H9 (cell line): ENCODE measurements around the gene BUB3. TPM values are rescaled to one million over a fixed set of nuclear protein-coding genes. Genes with fewer than 3 reads are reported as not detected.

ENCODE experiments used
- DNase-seq: peaks from one replicate; pipeline ENCODE4 v3.0.0-alpha.2; 2017
- H2AFZ ChIP-seq: one replicate; pipeline ENCODE4 v1.6.1; 2013; ENCODE audit warnings: mild to moderate bottlenecking, low read length, control low read depth, moderate library complexity
- H2AK5ac ChIP-seq: 2 replicates; pipeline ENCODE4 v1.6.1; 2013; ENCODE audit warnings: low read length, control low read depth, mixed read lengths; ENCODE audit not compliant: insufficient read length
- H2BK120ac ChIP-seq: one replicate; pipeline ENCODE4 v1.6.1; 2013; ENCODE audit warnings: low read depth, mild to moderate bottlenecking, low read length, control low read depth, inconsistent platforms; ENCODE audit not compliant: poor library complexity, severe bottlenecking
- H2BK12ac ChIP-seq: 2 replicates; pipeline ENCODE4 v1.6.1; 2013; ENCODE audit warnings: low read length, control low read depth, mixed read lengths, low read depth; ENCODE audit not compliant: insufficient read length
- H2BK15ac ChIP-seq: 2 replicates; pipeline ENCODE4 v1.6.1; 2013; ENCODE audit warnings: low read depth, low read length, control low read depth
- H2BK20ac ChIP-seq: one replicate; pipeline ENCODE4 v1.6.1; 2013; ENCODE audit warnings: low read depth, mild to moderate bottlenecking, low read length, control low read depth, inconsistent platforms; ENCODE audit not compliant: poor library complexity, severe bottlenecking
- H2BK5ac ChIP-seq: 2 replicates; pipeline ENCODE4 v1.6.1; 2013; ENCODE audit warnings: low read length, control low read depth, mixed read lengths; ENCODE audit not compliant: insufficient read length
- H3K14ac ChIP-seq: 2 replicates; pipeline ENCODE4 v1.6.1; 2013; ENCODE audit warnings: low read length, control low read depth; ENCODE audit not compliant: insufficient read depth
- H3K18ac ChIP-seq: 2 replicates; pipeline ENCODE4 v1.6.1; 2013; ENCODE audit warnings: low read depth, mild to moderate bottlenecking, mixed read lengths, low read length, control low read depth; ENCODE audit not compliant: insufficient read length
- H3K23ac ChIP-seq: 2 replicates; pipeline ENCODE4 v1.6.1; 2013; ENCODE audit warnings: low read length, control low read depth, mixed read lengths, low read depth; ENCODE audit not compliant: insufficient read length
- H3K23me2 ChIP-seq: 2 replicates; pipeline ENCODE4 v1.6.1; 2013; ENCODE audit warnings: low read depth, mild to moderate bottlenecking, mixed read lengths, low read length, control low read depth; ENCODE audit not compliant: insufficient read length, poor library complexity, severe bottlenecking
- H3K27ac ChIP-seq: 2 replicates; pipeline ENCODE4 v1.5.1; 2013; ENCODE audit warnings: low read length, control low read depth, mixed read lengths, low read depth; ENCODE audit not compliant: insufficient read length
- H3K27me3 ChIP-seq: 2 replicates; pipeline ENCODE4 v1.6.1; 2013; ENCODE audit warnings: low read length, control low read depth, inconsistent platforms; ENCODE audit not compliant: insufficient read depth
- H3K4ac ChIP-seq: 2 replicates; pipeline ENCODE4 v1.6.1; 2013; ENCODE audit warnings: low read depth, mild to moderate bottlenecking, control low read depth, inconsistent platforms, low read length, moderate library complexity
- H3K4me1 ChIP-seq: 2 replicates; pipeline ENCODE4 v1.6.1; 2013; ENCODE audit warnings: low read length, control low read depth, inconsistent platforms; ENCODE audit not compliant: insufficient read depth
- H3K4me2 ChIP-seq: 2 replicates; pipeline ENCODE4 v1.6.1; 2013; ENCODE audit warnings: low read length, control low read depth, mixed read lengths; ENCODE audit not compliant: insufficient read length, insufficient read depth
- H3K56ac ChIP-seq: 2 replicates; pipeline ENCODE4 v1.6.1; 2013; ENCODE audit warnings: low read depth, mild to moderate bottlenecking, mixed read lengths, low read length, control low read depth; ENCODE audit not compliant: insufficient read length
- H3K79me1 ChIP-seq: 2 replicates; pipeline ENCODE4 v1.6.1; 2013; ENCODE audit warnings: low read depth, mild to moderate bottlenecking, moderate library complexity, low read length, control low read depth, inconsistent platforms; ENCODE audit not compliant: insufficient read depth, poor library complexity, severe bottlenecking
- H3K79me2 ChIP-seq: 2 replicates; pipeline ENCODE4 v1.6.1; 2013; ENCODE audit warnings: low read length, control low read depth, inconsistent platforms; ENCODE audit not compliant: insufficient read depth
- H3K9ac ChIP-seq: 2 replicates; pipeline ENCODE4 v1.6.1; 2013; ENCODE audit warnings: low read length, control low read depth, mixed read lengths; ENCODE audit not compliant: insufficient read length; ENCODE audit errors: extremely low read depth
- H3K9me3 ChIP-seq: one replicate; pipeline ENCODE4 v1.6.1; 2013; ENCODE audit warnings: low read depth, low read length, inconsistent platforms; ENCODE audit not compliant: control insufficient read depth
- H3T11ph ChIP-seq: one replicate; pipeline ENCODE4 v1.6.1; 2013; ENCODE audit warnings: mild to moderate bottlenecking, low read length, control low read depth, inconsistent platforms
- H4K20me1 ChIP-seq: one replicate; pipeline ENCODE4 v1.6.1; 2013; ENCODE audit not compliant: control insufficient read depth, insufficient read length, insufficient read depth
- H4K5ac ChIP-seq: 2 replicates; pipeline ENCODE4 v1.6.1; 2013; ENCODE audit warnings: low read depth, mild to moderate bottlenecking, mixed read lengths, low read length, control low read depth; ENCODE audit not compliant: insufficient read length
- H4K8ac ChIP-seq: replicated peaks from 2 replicates; pipeline ENCODE4 v1.6.1; 2013; ENCODE audit warnings: low read length, control low read depth, mixed read lengths, low read depth; ENCODE audit not compliant: insufficient read length
- H4K91ac ChIP-seq: 2 replicates; pipeline ENCODE4 v1.6.1; 2013; ENCODE audit warnings: low read depth, mild to moderate bottlenecking, moderate library complexity, mixed read lengths, low read length, control low read depth; ENCODE audit not compliant: insufficient read length
- H3K27ac Mint-ChIP-seq, 3 experiments: 2 replicates in 2 of 3; 3 replicates in 1 of 3; pipeline ENCODE4 v1.8.0; 2020 to 2021; ENCODE audit warnings: mixed read lengths in 3 of 3, mild to moderate bottlenecking in 1 of 3, moderate library complexity in 1 of 3
- H3K27me3 Mint-ChIP-seq: 2 replicates; pipeline ENCODE4 v1.8.0; 2021; ENCODE audit warnings: low read depth, mild to moderate bottlenecking, moderate library complexity, mixed read lengths
- H3K36me3 Mint-ChIP-seq, 3 experiments: 2 replicates in 2 of 3; 3 replicates in 1 of 3; pipeline ENCODE4 v1.8.0; 2020 to 2021; ENCODE audit warnings: low read depth in 3 of 3, mixed read lengths in 3 of 3; ENCODE audit not compliant: insufficient read depth in 1 of 3
- H3K4me1 Mint-ChIP-seq, 2 experiments: 2 replicates each; pipeline ENCODE4 v1.8.0; 2020; ENCODE audit warnings: mixed read lengths in 2 of 2
- H3K4me3 Mint-ChIP-seq, 2 experiments: 2 replicates in 1 of 2; 3 replicates in 1 of 2; pipeline ENCODE4 v1.8.0; 2020 to 2021; ENCODE audit warnings: mild to moderate bottlenecking in 2 of 2, mixed read lengths in 2 of 2, moderate library complexity in 1 of 2
- H3K9me3 Mint-ChIP-seq, 2 experiments: 2 replicates in 1 of 2; 3 replicates in 1 of 2; pipeline ENCODE4 v1.8.0; 2020; ENCODE audit warnings: mild to moderate bottlenecking in 2 of 2, mixed read lengths in 2 of 2, moderate library complexity in 1 of 2
- CTCF ChIP-seq: fragments of 200-600 bp; sonication (generic); conservative IDR thresholded peaks from 3 replicates; pipeline ENCODE4 v1.8.0; 2021; ENCODE audit warnings: antibody characterized with exemption, mild to moderate bottlenecking
- WGBS: extraction: QIAGEN DNeasy Blood & Tissue Kit; methylation state at CpG from one replicate; pipeline ENCODE4 v1.1.7; 2013; ENCODE audit warnings: missing lambda C conversion rate, low lambda C conversion rate, mixed read lengths; ENCODE audit not compliant: insufficient read length; ENCODE audit errors: extremely low coverage; 5-methylcytosine and 5-hydroxymethylcytosine counted together
- total RNA-seq: library from RNA; stranded (reverse); gene quantifications from 2 replicates; pipeline ENCODE4 v1.2.1, GENCODE V29; 2021

Gene BUB3
- total RNA-seq, 1 experiment from 2014 or later = 200 TPM

GRCh38 chr10:123135415-123136141 is 18.6 kb upstream of the BUB3 start, which contains the start of gene HMX3:
Gene HMX3, plus strand, starts transcription at chr10:123135970. Its CDS starts 81 bp downstream, at chr10:123136051.
- Mint-ChIP-seq H3K4me3 (peak within 1 kb of the TSS; percentile 54 to 85), H3K36me3 (no peaks in the 10 kb centered on the region), H3K27ac (no peak within 1 kb of the TSS)

More at GRCh38 chr10:123135415-123136141, 18.6 kb upstream of the BUB3 start, which contains the start of gene HMX3:
- Mint-ChIP-seq H3K9me3 (peaks cover 2 to 8% of the 10 kb centered on the region in 2 experiments; a peak in 4 of 5 replicates), H3K4me1 (peaks cover 35 to 50% of the 10 kb centered on the region in 2 experiments), H3K27me3 (peaks cover 98% of the 10 kb centered on the region)
- no peak within 1 kb of the TSS for H2BK5ac ChIP-seq
- H3K9ac ChIP-seq = no peak within 1 kb of the TSS
- no peaks in the 10 kb centered on the region for H4K20me1 ChIP-seq
- no peak within 1 kb of the TSS for H3K4ac ChIP-seq
- no peak within 1 kb of the TSS for H4K91ac ChIP-seq
- H4K5ac ChIP-seq = no peak within 1 kb of the TSS
- H2BK15ac ChIP-seq = no peak within 1 kb of the TSS
- H3K18ac ChIP-seq = no peak within 1 kb of the TSS
- no peak within 1 kb of the TSS for H2BK120ac ChIP-seq
- no peak within 1 kb of the TSS for H2BK12ac ChIP-seq
- no peaks in the 10 kb centered on the region for H3K79me1 ChIP-seq
- H3K14ac ChIP-seq = no peak within 1 kb of the TSS
- H4K8ac ChIP-seq = no peak within 1 kb of the TSS
- H2AK5ac ChIP-seq = no peak within 1 kb of the TSS
- no peak within 1 kb of the TSS for H3K56ac ChIP-seq
- H3K9me3 ChIP-seq = no peaks in the 10 kb centered on the region
- no peak within 1 kb of the TSS for H2AFZ ChIP-seq
- no CpG with 5 or more reads among the region's 76 CpGs for WGBS
- peak; percentile 77 for DNase-seq
- no peak within 1 kb of the TSS for H3K23ac ChIP-seq
- H3K27me3 ChIP-seq = peaks cover 78% of the 10 kb centered on the region
- H3K4me2 ChIP-seq = peak within 1 kb of the TSS; percentile 89
- H3K79me2 ChIP-seq = no peaks in the 10 kb centered on the region
- H3K4me1 ChIP-seq = no peaks in the 10 kb centered on the region; the same call in 1 of the 2 replicates
- no peak within 1 kb of the TSS for H2BK20ac ChIP-seq
- H3K23me2 ChIP-seq = peaks cover 38% of the 10 kb centered on the region
- H3K27ac ChIP-seq = no peak within 1 kb of the TSS
- no peak within 1 kb of the TSS for H3T11ph ChIP-seq
- no peak for TF ChIP-seq CTCF
